HG03097 (cell line): ENCODE measurements around the gene IGFBP2.

Experiments used
- ATAC-seq: cut with Tn5 transposase; IDR thresholded peaks from one replicate; pipeline ENCODE4 v1.9.1; 2021; ENCODE audit not compliant: unreplicated experiment, low FRiP score

IGFBP2 gene

DNA sequence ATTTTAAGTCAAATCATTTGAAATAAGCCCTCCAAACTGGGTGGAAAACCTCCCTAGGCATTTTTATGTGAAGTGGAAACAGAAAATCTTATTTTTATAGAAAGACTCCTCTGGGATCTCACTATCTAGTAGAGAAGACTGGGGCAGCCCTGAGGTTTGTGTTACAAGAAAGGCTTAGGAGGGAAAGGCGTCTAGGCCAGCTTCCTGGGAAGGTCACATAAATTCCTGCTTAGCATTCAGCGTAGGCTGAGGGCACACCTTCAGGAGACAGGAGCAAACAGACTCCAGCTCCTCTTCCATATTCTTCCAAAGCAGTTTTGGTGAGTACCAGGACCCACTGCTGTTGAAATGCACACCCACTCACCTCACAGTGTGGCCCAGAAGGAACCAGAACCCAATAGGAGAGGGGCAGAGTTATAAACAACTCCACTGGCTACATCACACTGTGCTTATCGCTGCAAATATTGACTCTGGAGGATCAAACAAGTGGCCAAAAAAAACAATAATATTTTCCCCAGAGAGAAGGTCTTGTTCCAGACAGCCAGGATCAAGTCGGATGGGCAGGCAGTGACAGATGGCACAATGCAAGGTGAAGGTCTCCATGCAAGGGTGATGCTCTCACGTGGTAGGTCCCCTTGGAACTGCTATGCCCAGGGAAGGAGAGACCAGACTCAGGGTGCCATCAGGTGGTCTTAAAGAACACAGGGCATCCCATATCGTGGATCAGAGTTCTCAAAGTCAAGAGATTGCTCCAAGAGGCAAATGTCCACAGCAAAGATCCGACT, 17.7 kb upstream of the IGFBP2 start:
- ATAC-seq: no peak

DNA sequence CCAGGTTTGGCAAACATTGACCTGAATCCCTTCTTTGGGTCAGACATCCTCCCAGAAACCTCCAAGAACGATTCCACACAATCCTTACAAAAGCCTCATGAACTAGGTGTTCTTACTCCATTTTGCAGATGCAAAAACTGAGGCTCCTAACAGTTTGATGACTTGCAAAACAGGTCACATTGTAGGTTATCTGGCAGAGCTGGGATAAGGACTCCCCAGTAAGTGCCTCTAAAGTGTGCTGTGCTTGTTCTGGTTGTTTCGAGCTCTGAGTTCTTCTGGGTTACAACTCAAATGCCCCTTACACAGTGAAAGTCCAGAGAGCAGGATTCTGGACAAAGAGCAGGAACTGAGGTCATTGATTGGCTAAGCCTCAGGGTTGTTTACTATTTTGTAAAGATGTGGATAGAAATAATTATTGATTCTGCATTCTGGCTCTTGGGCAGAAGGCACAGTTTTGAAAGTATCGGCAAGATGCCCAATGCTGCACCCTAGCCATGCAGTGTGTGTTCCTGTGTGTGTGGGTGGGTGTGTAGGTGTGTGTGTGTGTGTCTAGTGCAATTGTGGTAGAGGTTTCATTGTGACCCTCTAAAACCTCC, 17.0 kb upstream of the IGFBP2 start:
- ATAC-seq: no peak

DNA sequence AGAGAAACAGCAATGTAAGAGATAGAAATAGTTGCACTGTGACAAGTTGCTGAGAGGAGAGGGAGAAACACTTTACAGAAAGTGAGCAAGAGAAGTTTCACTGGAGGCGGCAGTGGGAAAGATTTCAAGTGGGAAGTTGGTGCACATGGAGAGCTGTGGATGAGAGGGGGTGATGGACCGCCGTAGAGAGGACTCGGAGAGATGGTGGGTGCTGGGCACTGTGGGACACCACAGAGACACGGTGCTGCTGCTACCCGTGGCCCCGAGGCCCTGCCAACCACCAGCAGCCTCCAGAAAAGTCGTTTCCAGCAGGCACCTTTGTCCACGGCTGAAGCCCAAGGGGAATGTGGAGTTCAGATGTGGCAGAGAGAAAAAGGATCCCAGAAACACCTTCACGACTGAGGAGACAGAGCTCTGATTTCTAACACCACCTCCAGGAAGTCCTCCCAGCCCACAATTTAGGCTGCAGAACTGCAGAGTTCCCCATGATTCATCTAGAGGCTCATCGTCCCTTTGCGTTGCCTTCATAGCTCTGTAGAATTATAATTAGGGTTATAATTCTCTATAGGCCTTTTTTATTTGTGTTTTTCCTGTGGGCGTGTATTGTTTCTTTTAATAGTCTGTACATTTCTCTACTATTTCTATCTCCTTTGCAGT, 15.9 kb upstream of the IGFBP2 start:
- ATAC-seq: no peak

DNA sequence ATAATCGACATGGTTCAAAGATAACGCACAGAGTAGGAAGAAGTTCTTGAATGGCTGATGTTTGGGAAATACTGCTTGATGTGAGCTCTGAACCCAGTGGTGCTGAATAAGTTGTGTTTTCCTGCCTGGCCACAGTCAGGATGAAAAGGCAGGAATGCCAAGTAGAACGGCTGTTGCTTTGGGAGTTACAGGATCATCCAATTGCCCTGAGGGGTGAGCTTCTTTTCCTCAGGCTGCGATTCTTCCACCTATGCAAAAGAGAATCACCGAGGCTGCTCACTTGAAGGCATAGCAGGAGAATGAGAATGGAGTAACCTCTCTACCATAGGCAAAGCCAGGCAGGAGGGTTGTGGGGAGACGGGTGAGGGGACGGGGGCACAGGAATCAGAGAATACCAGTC, 14.4 kb upstream of the IGFBP2 start:
- no peak for ATAC-seq

DNA sequence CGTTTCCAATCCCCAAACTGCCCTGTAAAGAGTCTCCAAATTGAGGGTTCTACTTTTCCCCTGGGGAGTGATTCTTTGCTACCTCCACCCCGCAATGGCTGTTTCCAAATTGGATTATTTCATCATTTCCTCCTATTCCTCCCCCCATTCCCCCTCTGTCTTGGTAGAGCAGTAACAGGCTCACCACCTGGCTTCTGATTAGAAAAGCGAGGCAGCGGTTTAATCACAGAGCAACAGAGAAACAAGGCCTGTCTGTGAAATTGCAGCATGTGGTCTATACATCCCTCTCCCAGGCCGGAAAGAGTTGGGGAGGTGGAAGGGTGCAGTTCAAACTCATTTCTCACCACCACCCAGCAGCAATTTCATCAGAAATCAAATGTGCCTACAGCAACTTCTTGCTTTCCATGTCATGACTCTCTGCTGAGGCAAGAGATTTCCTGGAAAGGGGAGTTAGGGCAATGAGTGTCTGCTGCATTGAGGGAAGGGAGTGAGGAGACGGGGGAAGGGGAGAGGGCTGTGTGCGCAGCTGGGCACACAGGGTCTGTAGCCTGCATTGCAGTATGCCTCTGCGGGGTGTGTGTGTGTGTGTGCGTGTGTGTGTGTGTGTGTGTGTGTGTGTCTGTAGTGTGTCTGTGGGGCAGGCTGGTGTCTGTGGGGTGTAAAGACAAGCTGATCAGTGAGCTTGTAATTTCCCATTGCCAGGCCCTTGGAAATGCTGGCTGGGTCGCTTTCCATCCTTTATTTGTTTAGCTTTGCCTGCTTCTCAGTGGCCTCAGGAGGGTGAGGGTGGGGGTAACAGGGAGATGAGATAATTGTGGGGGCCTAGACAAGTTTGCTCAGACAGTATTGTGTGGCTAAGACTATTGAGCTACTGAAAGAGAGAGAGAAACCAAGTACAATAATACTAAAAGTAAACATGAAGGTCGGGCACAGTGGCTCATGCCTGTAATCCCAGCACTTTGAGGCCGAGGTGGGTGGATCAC, 13.5 kb upstream of the IGFBP2 start:
- no peak for ATAC-seq

DNA sequence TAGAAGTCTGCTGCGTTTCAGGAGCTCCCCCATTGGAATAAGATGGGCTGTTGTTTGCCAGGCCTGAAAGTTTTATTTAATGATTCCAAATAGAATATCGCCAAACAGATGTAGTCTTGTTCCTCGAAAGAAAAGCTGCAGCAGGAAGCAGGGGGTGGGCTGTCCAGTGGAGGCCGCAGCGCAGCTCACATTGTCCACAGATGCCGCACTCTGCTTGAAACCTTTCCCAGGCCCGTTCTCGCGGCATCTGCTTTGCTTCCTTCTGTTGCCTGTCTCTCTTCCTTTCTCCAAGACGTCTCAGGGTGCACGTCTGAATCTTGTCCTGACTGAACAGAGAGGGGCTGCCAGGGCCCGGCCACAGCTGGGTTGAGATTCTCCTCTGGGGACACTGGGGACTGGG, 12.4 kb upstream of the IGFBP2 start:
- ATAC-seq: no peak

DNA sequence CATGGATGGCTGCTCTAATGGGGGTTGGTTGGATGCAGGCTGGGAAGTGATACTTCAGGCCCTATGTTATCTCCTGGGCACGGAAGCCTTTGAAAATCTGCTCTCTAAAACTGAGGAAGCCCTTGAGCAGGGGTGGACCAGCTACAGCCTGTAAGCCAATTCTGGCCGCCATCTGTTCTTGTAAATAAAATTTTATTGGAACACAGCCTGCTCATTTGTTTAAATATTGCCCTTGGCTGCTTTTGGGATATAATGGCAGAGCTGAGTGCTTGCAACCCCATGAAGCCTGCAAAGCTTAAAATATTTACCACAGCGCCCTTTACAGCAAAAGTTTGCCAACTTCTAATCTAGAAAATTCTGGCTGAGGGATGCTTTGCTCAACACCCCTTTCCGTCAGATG, 11.9 kb upstream of the IGFBP2 start:
- ATAC-seq: no peak

DNA sequence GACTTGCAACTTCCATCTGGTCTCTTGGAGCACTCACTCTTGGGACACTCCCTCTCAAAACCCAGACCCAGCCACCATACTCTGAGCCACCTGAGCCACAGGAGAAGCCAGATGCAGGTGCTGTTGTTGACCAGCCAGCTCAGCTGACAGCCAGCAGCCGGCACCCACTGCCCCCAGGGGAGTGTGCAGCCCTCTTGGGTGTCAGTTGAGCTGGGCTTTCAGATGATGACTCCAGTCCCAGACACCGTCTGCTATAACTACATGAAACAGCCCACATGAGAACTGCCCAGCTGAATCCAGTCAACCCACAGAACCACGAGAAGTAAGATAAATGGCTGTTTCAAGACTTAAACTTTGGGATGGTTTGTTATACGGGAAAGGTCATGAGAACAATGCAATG, 10.7 kb upstream of the IGFBP2 start:
- ATAC-seq: no peak

DNA sequence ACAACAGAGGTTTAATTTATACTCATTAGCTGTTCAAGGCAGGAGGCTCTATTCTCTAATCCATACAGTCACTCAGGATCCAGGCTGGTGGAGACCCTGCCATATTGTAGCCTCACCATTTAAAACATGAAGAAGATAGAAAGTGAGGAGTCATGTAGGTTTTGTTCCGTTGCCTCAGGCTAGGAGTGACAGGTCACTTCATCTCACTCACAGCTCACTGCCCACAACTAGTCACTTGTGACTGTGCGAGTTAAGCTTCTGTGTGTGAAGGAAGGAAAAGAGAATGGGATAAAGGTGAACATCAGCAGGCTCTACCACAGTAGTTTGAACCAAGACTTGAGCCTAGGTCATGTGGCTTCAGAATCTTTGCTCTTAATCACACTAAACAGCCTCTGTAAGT, 9.0 kb upstream of the IGFBP2 start:
- no peak for ATAC-seq

DNA sequence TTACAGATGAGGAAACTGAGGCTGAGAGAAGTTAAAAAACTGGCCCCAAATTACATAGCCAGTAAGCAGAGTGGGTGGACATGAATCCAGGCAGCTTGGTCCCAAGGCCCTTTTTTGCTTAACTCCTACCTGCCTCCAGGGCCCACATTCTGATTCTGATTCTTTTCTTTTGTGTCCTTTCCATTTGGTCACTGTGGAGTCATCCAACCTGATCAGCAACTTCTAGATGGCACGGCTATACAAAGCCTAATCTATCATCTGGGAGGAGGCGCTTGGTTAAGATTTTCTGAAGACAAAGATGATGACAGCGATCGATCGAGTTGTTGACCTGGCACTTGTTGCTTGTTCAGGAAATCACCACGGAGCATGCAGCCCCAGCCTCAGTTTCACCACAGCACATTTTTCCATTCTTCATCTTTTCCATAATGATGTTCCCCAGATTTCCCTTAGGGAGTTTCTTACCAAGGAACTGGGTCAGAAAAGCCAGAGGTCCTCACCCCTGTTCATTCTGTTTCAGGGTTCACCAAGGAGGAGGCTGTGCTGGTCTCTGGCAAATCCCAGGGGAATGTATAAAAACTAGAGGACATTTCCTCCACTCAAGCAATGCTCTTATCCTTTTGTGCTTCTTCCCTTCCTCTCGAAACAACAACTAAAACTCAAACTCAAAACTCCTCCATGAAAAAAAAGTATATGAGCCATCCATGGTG, 6.9 kb upstream of the IGFBP2 start:
- no peak for ATAC-seq

DNA sequence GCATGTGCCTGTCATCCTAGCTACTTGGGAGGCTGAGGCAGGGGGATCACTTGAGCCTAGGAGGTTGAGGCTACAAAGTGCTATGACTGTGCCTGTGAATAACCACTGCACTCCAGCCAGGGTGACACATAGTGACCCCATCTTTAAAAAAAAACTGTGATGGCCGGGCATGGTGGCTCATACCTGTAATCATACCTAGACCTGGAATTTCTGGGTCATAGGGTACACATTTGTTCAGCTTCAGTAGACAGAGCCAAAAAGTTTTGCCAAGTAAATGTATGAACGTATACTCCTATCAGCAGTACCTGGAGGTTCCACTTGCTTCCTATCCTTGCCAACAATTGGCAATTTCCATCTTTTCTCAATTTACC, 6.4 kb upstream of the IGFBP2 start:
- ATAC-seq: no peak

DNA sequence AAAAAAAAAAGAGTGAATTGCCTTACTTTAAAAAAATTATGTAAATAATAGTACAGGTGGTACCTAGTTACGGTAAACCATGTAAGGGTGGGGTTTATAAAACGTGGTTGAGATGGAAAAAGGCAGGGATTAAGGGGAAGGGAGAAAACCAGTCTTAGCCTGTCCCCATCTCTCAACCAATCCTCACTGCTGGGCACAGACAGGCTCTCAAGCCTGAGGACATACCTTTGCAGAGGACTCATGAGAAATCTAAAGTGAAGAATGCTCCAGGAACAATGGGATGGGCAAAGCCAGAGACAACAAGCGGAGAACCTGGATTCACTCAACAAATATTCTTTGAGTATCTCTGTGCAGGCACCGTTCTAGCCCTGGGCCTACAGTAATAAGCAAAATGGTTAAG, 3.4 kb upstream of the IGFBP2 start:
- ATAC-seq: no peak

DNA sequence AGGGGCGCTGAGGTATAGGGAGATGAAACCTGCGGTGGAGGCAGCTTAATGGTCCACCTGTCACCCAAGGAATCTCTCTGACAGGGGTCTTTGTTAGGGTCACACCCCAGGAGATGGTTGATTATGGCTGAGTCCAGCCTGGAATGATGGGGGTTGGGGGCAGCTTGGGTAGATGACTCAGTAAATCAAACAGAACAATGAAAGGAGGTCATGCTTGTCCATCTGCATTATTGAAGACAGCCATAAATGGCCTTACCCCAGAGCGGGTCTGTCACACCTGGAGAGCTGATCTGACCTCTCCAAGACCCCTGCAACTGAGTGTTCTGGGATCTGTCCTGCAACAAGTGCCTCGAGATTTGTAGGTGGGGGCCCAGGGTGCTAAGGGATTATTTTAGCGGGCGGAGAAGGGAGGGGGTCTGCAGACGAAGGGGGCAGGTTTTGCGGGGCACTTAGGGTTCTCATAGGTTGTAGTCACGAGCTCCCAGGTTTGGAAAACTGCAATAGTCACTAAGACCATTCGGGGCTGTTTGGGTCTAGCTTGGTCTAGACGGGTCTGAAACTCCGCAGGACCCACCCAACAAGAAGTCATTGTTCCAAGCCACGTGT, 771 bp upstream of the IGFBP2 start:
- ATAC-seq: no peak

DNA sequence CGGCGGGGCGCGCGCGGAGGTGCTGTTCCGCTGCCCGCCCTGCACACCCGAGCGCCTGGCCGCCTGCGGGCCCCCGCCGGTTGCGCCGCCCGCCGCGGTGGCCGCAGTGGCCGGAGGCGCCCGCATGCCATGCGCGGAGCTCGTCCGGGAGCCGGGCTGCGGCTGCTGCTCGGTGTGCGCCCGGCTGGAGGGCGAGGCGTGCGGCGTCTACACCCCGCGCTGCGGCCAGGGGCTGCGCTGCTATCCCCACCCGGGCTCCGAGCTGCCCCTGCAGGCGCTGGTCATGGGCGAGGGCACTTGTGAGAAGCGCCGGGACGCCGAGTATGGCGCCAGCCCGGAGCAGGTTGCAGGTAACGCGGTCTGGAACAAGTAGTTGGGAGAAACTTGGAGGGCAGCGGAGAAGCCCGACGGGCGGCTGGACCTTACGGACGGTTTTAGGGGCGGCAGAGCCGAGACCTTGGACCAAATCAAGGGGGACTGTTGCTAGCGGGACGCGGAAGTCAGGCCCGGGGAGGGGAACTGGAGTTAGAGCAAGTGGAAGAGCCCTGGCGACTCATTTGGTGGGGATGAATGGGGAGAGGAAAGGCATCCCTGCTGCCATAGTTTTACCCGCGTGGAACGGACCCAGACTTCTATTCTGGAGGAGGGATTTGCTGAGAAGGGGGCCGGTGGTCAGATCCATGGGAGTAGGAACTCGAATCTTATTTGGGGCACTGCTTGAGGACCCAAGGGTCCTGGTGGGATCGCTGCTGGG, 573 bp downstream of the IGFBP2 start:
- no peak for ATAC-seq

DNA sequence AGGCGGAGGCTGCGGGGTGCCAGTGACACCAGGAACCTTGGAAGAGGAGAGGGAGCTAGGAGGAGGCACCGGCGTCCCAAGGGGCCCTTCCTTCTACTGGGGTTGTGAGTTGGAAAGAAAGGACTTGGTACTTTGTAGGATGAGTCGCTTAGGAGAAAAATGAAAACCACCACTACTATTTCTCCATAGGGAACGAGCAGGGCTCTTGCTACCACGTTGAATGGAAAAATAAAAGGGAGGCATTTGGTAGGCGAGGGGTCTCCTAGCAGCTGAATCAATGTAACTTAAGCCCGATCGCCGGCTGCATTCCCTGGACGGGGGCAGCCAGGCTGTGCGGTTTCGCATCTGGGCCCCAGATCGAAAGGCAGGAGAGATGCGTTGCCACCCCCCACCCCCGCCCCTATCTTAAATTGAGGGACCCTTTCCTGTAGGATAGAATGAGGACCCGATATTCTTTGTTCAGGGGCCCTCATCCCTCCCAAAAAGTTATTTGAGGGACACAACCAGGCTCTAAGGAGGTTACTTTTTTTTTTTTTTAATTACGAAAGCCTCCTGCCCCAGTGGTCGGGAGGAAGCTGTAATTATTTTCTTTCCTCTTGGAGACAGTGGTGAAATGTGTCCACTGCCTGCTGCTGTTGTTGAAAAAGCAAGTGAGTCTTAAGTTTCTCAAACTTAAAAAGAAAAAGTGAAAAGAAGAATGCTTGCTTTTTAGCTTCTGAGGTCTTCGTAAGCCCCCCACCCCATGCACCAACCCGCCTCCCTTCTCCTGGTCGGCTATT, 1.3 kb downstream of the IGFBP2 start:
- ATAC-seq: no peak

DNA sequence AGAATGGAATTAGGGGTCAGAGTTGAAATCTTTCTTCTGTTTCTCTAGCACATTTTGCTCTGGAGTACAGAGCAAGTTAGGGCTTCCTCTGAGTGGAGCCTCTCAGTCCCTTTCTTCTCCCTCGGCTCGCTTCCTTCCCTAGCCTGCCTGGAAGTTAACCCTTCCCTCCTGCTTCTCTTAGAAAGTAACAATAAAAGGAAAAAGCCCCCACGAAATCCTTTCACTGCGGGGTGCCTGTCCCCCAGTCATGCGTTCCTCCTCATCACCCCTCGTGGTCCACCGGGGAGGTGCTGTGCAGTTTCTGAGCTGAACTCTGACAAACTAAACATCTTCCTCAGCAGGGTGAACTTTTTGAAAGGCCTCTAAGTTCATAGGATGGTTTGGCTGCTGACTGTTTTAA, 2.0 kb downstream of the IGFBP2 start:
- ATAC-seq: no peak

DNA sequence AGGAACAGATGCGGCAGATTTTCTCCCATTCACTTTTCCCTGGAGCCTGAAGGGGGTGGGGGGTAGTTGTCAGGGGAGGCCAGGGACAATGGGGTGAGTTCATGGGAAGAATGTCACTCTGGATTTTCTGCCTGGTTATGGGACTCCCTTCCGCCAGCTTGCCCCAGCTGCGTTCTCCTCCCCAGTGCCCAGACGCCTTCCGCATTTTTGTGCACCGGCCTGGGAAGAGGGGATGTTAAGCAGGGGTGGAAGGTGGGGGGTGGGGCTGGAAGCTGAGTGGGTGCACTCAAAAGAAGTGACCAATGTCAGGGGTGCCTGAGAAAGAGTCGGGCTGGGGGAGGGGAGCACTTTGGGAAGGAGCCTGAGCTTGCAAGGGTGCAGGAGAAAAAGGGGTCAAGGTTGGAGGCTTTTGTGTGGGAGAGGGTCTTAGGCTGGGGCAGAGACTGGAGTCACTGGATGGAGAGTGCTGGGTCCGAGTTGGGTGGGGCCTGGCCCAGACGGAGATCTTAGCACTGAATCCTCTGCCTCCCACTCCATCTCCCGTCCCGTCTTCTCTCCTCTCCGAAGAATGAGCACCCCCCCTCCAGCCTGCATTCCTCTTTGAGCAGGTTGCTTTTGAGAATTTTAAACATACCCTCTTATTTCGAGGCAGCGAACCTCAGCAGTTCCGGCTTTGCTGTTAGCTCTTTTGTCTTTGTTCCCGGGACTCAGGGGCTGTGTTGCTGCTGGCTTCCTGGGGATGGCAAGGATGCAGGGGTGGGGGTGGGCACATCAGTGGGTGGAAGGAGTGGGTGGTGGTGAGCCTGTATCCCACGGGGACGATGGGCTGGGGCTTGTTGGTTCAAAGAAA, 2.7 kb downstream of the IGFBP2 start:
- no peak for ATAC-seq
